Tibial nerve (tissue), 4 donors: Measurements from ENCODE around the gene TMEM187.

Experiments used
- EP300 ChIP-seq, 2 donors: sonication (generic); formaldehyde crosslinking; IDR thresholded peaks; one replicate each; pipeline ENCODE4 v1.6.1; 2017; ENCODE audit warnings: antibody characterized with exemption in 2 of 2, mild to moderate bottlenecking in 1 of 2
- POLR2A ChIP-seq, 2 donors: fragments of 450-650 bp; IDR thresholded peaks; one replicate each; pipeline ENCODE4 v1.6.1; 2017; ENCODE audit warnings: antibody characterized with exemption in 2 of 2, mild to moderate bottlenecking in 2 of 2, moderate library complexity in 2 of 2
- TF ChIP-seq, protein P1 (sequence below), 5 experiments: fragments of 200-600 bp in 3 of 5; fragments of 450-650 bp in 2 of 5; sonication (generic) in 3 of 5; IDR thresholded peaks; one replicate each; pipeline ENCODE4 v1.5.1; 2016 to 2019; ENCODE audit warnings: antibody characterized with exemption in 5 of 5, mild to moderate bottlenecking in 3 of 5, moderate library complexity in 2 of 5

DNA sequence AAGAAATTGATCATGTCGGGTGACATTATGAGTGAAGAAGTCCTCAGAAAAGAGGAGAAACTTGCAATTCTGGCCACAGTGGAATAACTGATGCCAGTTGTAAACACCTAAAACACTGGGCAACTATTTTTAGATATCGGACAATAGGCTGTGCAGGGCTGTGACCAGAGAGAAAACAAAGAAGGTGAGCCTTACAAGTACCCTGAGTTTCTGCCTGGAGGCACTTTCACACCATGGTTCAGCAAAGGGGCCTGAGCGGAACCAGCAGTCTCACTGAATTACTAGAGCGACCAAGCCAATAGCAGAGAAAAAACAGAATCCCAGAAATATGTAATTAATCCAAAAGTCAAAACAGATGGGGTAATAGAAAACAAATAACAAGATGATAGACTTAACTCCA, 36.0 kb downstream of the TMEM187 start:
- TF ChIP-seq, protein P1, sequence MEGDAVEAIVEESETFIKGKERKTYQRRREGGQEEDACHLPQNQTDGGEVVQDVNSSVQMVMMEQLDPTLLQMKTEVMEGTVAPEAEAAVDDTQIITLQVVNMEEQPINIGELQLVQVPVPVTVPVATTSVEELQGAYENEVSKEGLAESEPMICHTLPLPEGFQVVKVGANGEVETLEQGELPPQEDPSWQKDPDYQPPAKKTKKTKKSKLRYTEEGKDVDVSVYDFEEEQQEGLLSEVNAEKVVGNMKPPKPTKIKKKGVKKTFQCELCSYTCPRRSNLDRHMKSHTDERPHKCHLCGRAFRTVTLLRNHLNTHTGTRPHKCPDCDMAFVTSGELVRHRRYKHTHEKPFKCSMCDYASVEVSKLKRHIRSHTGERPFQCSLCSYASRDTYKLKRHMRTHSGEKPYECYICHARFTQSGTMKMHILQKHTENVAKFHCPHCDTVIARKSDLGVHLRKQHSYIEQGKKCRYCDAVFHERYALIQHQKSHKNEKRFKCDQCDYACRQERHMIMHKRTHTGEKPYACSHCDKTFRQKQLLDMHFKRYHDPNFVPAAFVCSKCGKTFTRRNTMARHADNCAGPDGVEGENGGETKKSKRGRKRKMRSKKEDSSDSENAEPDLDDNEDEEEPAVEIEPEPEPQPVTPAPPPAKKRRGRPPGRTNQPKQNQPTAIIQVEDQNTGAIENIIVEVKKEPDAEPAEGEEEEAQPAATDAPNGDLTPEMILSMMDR (IDR thresholded peaks at IDR 0.05) = no peak
- TF ChIP-seq POLR2A (IDR thresholded peaks at IDR 0.05) (no peak), EP300 (IDR thresholded peaks at IDR 0.05) (no peak)
